Activated CD8-positive, alpha-beta T cell treated with anti-CD3 and anti-CD28 coated beads for 36 hours (primary cell): ENCODE data around the gene THBD. TPM values are rescaled to one million over a fixed set of nuclear protein-coding genes. Genes with fewer than 3 reads are reported as not detected.

ENCODE experiments used
- ATAC-seq: fragments of 200-7000 bp; cut with Tn5 transposase; one replicate; pipeline ENCODE4 v1.10.0; 2021; ENCODE audit warnings: mild to moderate bottlenecking, moderate library complexity
- CTCF ChIA-PET: fragments of 350-600 bp; sonication (Branson Sonifier 250); formaldehyde crosslinking; loops from one replicate; lab custom pipeline; 2021; ENCODE audit warnings: antibody characterized with exemption; lab: Charles Lee
- POLR2A ChIA-PET: fragments of 350-600 bp; sonication (Branson Sonifier 250); formaldehyde crosslinking; loops from one replicate; lab custom pipeline; 2021; ENCODE audit warnings: antibody characterized with exemption; lab: Charles Lee
- DNase-seq: peaks from one replicate; pipeline ENCODE4 v3.0.0-alpha.2; 2020
- H3K27ac Mint-ChIP-seq: one replicate; pipeline ENCODE4 v1.8.0; 2021; ENCODE audit warnings: mild to moderate bottlenecking, mixed read lengths
- H3K27me3 Mint-ChIP-seq: one replicate; pipeline ENCODE4 v1.8.0; 2021; ENCODE audit warnings: mixed read lengths
- H3K36me3 Mint-ChIP-seq: one replicate; pipeline ENCODE4 v1.8.0; 2021; ENCODE audit warnings: low read depth, mixed read lengths
- H3K4me1 Mint-ChIP-seq: one replicate; pipeline ENCODE4 v1.8.0; 2021; ENCODE audit warnings: low read depth, mixed read lengths
- H3K4me3 Mint-ChIP-seq: one replicate; pipeline ENCODE4 v1.8.0; 2021; ENCODE audit warnings: mild to moderate bottlenecking, moderate library complexity, mixed read lengths
- H3K9me3 Mint-ChIP-seq: one replicate; pipeline ENCODE4 v1.8.0; 2021; ENCODE audit warnings: mixed read lengths
- CTCF ChIP-seq: fragments of 200-600 bp; IDR thresholded peaks from one replicate; pipeline ENCODE4 v1.8.0; 2022; ENCODE audit warnings: antibody characterized with exemption, mild to moderate bottlenecking
- intact Hi-C: fragments of 100-400 bp; cut with micrococcal nuclease; formaldehyde crosslinking; loops from one replicate; pipeline ENCODE4 v1.10.0; 2022
- total RNA-seq, 2 experiments: library from RNA; stranded (reverse); gene quantifications; one replicate each; pipeline ENCODE4 v1.2.3, GENCODE V29; 2021

THBD gene
- total RNA-seq, 2 experiments from 2014 or later, result not detected

- no peak for DNase-seq
- ChIA-PET POLR2A (no interaction called here), CTCF (no interaction called here)
- no peaks in the 10 kb centered on the region for H3K4me1 Mint-ChIP-seq
- no peak overlapping the region for H3K27ac Mint-ChIP-seq
- intact Hi-C loops, result no loop called here
- H3K4me3 Mint-ChIP-seq, result no peak overlapping the region
- no peaks in the 10 kb centered on the region for H3K9me3 Mint-ChIP-seq
- H3K36me3 Mint-ChIP-seq, result no peaks in the 10 kb centered on the region
- TF ChIP-seq CTCF, result no peak
- no peaks in the 10 kb centered on the region for H3K27me3 Mint-ChIP-seq
- ATAC-seq, result no peak
These were observed 17.3 kb upstream of the THBD start for GRCh38 chr20:23066772-23067171.

GRCh38 chr20:23065266-23066201 is 16.1 kb upstream of the THBD start:
- Mint-ChIP-seq H3K4me3 (no peak overlapping the region), H3K36me3 (no peaks in the 10 kb centered on the region), H3K4me1 (no peaks in the 10 kb centered on the region), H3K9me3 (no peaks in the 10 kb centered on the region), H3K27me3 (no peaks in the 10 kb centered on the region), H3K27ac (no peak overlapping the region)
- intact Hi-C loops, result no loop called here
- ATAC-seq (no peak), DNase-seq (no peak)
- CTCF ChIA-PET, result no interaction called here
- POLR2A ChIA-PET, result no interaction called here
- TF ChIP-seq CTCF, result no peak

GRCh38 chr20:23063581-23063980 is 14.1 kb upstream of the THBD start:
- intact Hi-C loops, result no loop called here
- no peaks in the 10 kb centered on the region for H3K4me1 Mint-ChIP-seq
- TF ChIP-seq CTCF, result no peak
- H3K4me3 Mint-ChIP-seq, result no peak overlapping the region
- no peaks in the 10 kb centered on the region for H3K27me3 Mint-ChIP-seq
- no peaks in the 10 kb centered on the region for H3K36me3 Mint-ChIP-seq
- H3K9me3 Mint-ChIP-seq, result no peaks in the 10 kb centered on the region
- ChIA-PET CTCF (no interaction called here), POLR2A (no interaction called here)
- no peak overlapping the region for H3K27ac Mint-ChIP-seq
- no peak for DNase-seq
- ATAC-seq, result no peak

GRCh38 chr20:23063168-23063567 is 13.7 kb upstream of the THBD start:
- Mint-ChIP-seq H3K4me1 (no peaks in the 10 kb centered on the region), H3K27me3 (no peaks in the 10 kb centered on the region), H3K9me3 (no peaks in the 10 kb centered on the region), H3K4me3 (no peak overlapping the region), H3K27ac (no peak overlapping the region), H3K36me3 (no peaks in the 10 kb centered on the region)
- TF ChIP-seq CTCF, result no peak
- ChIA-PET POLR2A (no interaction called here), CTCF (no interaction called here)
- no peak for ATAC-seq
- intact Hi-C loops, result no loop called here
- DNase-seq, result no peak

- no peaks in the 10 kb centered on the region for H3K36me3 Mint-ChIP-seq
- DNase-seq (no peak), ATAC-seq (no peak)
- TF ChIP-seq CTCF, result no peak
- H3K27ac Mint-ChIP-seq, result no peak overlapping the region
- CTCF ChIA-PET, result no interaction called here
- H3K4me3 Mint-ChIP-seq, result no peak overlapping the region
- intact Hi-C loops, result no loop called here
- H3K9me3 Mint-ChIP-seq, result no peaks in the 10 kb centered on the region
- H3K4me1 Mint-ChIP-seq, result no peaks in the 10 kb centered on the region
- no peaks in the 10 kb centered on the region for H3K27me3 Mint-ChIP-seq
- POLR2A ChIA-PET, result no interaction called here
These were observed 13.2 kb upstream of the THBD start for GRCh38 chr20:23062632-23063031.
